Calu3 (cell line): ENCODE data around the gene ASB1. TPM values are rescaled to one million over a fixed set of nuclear protein-coding genes. Genes with fewer than 3 reads are reported as not detected.

ENCODE experiments used
- BruUV-seq: library from RNA; stranded (reverse); fragments of 400-500 nt; replicated peaks from 2 replicates; lab custom pipeline; 2021; lab: Mats Ljungman, UMichigan
- CTCF ChIA-PET: fragments of 300-600 bp; sonication (Branson Sonifier 250); formaldehyde crosslinking; loops from one replicate; lab custom pipeline; 2022; ENCODE audit warnings: antibody characterized with exemption; lab: Charles Lee
- DNase-seq: peaks from one replicate; pipeline ENCODE4 v3.0.0; 2022
- H3K27ac Mint-ChIP-seq: one replicate; pipeline ENCODE4 v1.8.0; 2022; ENCODE audit warnings: mixed read lengths; ENCODE audit not compliant: unreplicated experiment
- H3K27me3 Mint-ChIP-seq: one replicate; pipeline ENCODE4 v1.8.0; 2022; ENCODE audit warnings: mixed read lengths; ENCODE audit not compliant: unreplicated experiment
- H3K36me3 Mint-ChIP-seq: one replicate; pipeline ENCODE4 v1.8.0; 2022; ENCODE audit warnings: mild to moderate bottlenecking, moderate library complexity, mixed read lengths; ENCODE audit not compliant: insufficient read depth, unreplicated experiment
- H3K4me1 Mint-ChIP-seq: one replicate; pipeline ENCODE4 v1.8.0; 2022; ENCODE audit warnings: mild to moderate bottlenecking, low read depth, mixed read lengths; ENCODE audit not compliant: unreplicated experiment
- H3K4me3 Mint-ChIP-seq: one replicate; pipeline ENCODE4 v1.8.0; 2022; ENCODE audit warnings: mild to moderate bottlenecking, low read depth, moderate library complexity, mixed read lengths; ENCODE audit not compliant: unreplicated experiment
- H3K9me3 Mint-ChIP-seq: one replicate; pipeline ENCODE4 v1.8.0; 2022; ENCODE audit warnings: low read depth, mixed read lengths; ENCODE audit not compliant: unreplicated experiment
- intact Hi-C: fragments of 100-400 bp; cut with micrococcal nuclease; formaldehyde crosslinking; loops from one replicate; pipeline ENCODE4 v1.10.0; 2022; ENCODE audit not compliant: unreplicated experiment
- total RNA-seq: library from RNA; stranded (reverse); gene quantifications from 2 replicates; pipeline ENCODE4 v1.2.3, GENCODE V29; 2022
- TF ChIP-seq, protein P1 (sequence below): fragments of 200-600 bp; IDR thresholded peaks from one replicate; pipeline ENCODE4 v1.8.0; 2022; ENCODE audit warnings: antibody characterized with exemption; ENCODE audit not compliant: unreplicated experiment

Gene ASB1
- total RNA-seq, 1 experiment from 2014 or later: 71.6 TPM

DNA sequence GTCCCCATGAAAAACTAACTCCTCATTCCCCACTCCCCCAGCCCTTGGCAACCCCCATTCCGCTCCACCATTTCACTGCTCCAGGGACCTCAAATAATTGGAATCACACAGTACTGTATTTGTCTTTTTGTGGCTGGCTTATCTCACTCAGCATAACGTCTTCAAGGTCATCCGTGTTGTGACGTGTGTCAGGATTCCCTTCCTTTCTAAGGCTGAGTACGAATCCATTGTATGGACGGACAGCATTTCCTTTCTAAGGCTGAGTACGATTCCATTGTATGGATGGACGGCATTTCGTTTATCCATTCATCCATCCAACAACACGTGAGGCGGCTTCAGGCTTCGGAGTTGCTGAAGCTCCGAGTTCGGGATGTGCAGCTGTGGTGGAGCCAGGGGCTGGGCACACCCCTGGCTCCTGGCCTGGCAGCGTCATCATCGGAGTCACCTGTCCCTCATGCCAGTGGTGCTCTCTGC is 1.2 kb upstream of the ASB1 start:
- no peak for DNase-seq
- TF ChIP-seq, protein P1, sequence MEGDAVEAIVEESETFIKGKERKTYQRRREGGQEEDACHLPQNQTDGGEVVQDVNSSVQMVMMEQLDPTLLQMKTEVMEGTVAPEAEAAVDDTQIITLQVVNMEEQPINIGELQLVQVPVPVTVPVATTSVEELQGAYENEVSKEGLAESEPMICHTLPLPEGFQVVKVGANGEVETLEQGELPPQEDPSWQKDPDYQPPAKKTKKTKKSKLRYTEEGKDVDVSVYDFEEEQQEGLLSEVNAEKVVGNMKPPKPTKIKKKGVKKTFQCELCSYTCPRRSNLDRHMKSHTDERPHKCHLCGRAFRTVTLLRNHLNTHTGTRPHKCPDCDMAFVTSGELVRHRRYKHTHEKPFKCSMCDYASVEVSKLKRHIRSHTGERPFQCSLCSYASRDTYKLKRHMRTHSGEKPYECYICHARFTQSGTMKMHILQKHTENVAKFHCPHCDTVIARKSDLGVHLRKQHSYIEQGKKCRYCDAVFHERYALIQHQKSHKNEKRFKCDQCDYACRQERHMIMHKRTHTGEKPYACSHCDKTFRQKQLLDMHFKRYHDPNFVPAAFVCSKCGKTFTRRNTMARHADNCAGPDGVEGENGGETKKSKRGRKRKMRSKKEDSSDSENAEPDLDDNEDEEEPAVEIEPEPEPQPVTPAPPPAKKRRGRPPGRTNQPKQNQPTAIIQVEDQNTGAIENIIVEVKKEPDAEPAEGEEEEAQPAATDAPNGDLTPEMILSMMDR: no peak
- no peaks in the 10 kb centered on the region for H3K27me3 Mint-ChIP-seq
- no peaks in the 10 kb centered on the region for H3K9me3 Mint-ChIP-seq
- H3K27ac Mint-ChIP-seq: no peak overlapping the region
- CTCF ChIA-PET: no interaction called here
- H3K4me3 Mint-ChIP-seq: no peak overlapping the region
- peaks cover 38% of the 10 kb centered on the region for H3K4me1 Mint-ChIP-seq
- no TSS peak for BruUV-seq
- intact Hi-C loops: no loop called here
- peaks cover 50% of the 10 kb centered on the region for H3K36me3 Mint-ChIP-seq

DNA sequence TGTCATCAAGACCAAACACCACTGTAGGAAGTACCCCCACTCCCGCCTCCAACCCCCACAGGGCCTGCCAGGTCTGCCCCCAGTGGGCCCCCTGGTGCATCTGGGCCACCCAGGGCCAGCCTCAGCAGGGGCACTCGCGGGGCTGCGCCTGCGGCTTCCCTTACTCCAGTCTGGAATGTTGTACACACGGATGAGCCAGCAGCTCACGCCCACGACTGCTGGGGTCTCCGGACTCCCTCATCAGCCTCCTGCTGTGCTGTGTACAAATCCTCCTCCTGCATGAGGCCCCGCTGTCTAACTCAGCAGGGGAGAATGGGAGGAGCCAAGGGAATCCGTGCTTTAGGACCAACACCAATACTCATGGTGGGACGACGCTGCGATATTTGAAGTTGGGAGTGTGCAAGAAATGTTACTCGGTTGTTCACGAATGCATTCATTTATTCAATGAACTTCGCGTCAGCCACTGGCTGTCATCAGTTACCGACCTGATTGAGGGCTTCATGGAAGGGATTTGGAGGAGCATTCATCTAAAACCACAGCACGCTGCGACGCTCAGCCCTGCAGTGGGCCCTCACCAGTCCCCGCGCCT is 654 bp upstream of the ASB1 start:
- peak overlapping the region; percentile 83 for H3K27ac Mint-ChIP-seq
- no TSS peak for BruUV-seq
- H3K4me1 Mint-ChIP-seq: peaks cover 38% of the 10 kb centered on the region
- no peaks in the 10 kb centered on the region for H3K9me3 Mint-ChIP-seq
- H3K36me3 Mint-ChIP-seq: peaks cover 53% of the 10 kb centered on the region
- no peak for DNase-seq
- CTCF ChIA-PET: no interaction called here
- intact Hi-C loops: loop anchor here (1.0 kb wide), 1 partner anchor 13 kb away; no protein-coding TSS in a partner anchor
- TF ChIP-seq, protein P1: no peak
- H3K4me3 Mint-ChIP-seq: peak overlapping the region; percentile 78
- no peaks in the 10 kb centered on the region for H3K27me3 Mint-ChIP-seq

DNA sequence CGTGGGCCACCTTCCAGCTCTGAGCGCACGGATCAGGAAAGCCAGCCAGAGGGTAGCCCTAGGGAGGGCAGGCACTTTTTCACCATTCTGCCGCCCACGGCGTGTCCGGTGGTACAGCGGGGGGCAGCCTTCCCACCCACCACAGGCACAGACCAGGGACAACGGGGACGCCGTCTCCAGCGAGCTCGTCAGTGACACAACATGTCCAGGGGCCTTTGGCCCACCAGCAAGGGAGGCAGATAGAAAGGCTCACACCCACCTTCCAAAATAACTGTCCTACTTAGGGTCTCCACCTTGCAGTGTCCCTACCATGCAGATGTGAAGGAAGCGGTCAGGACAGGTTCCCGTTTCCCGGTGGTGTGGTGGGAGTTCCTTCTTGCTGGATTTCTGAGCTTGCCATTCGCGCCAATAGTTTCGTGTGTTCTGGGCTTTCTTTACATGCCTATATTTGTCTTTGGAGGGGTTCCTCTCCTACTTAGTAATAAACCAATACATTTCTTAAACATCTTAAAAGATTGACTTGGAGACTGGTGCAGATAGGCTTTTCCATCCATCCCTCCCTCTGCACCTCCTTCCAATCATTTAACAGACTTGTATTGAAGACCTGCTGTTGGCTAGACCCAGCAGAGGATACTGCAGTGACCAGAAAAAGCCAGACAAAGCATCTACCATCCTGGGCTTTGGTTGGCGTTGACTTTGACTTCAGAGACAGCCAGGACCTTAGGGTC is 872 bp downstream of the ASB1 start:
- Mint-ChIP-seq H3K36me3 (peaks cover 67% of the 10 kb centered on the region), H3K4me1 (peaks cover 40% of the 10 kb centered on the region), H3K4me3 (peak overlapping the region; percentile 78), H3K27ac (peak overlapping the region; percentile 91), H3K27me3 (no peaks in the 10 kb centered on the region), H3K9me3 (no peaks in the 10 kb centered on the region)
- TF ChIP-seq, protein P1: no peak
- DNase-seq: no peak
- TSS peak; percentile 56 for BruUV-seq
- intact Hi-C loops: no loop called here
- CTCF ChIA-PET: interaction anchor here (1.7 to 2.4 kb wide), 2 partner anchors 11 to 48 kb away, joined by 7 to 8 read pairs; no protein-coding TSS in a partner anchor

DNA sequence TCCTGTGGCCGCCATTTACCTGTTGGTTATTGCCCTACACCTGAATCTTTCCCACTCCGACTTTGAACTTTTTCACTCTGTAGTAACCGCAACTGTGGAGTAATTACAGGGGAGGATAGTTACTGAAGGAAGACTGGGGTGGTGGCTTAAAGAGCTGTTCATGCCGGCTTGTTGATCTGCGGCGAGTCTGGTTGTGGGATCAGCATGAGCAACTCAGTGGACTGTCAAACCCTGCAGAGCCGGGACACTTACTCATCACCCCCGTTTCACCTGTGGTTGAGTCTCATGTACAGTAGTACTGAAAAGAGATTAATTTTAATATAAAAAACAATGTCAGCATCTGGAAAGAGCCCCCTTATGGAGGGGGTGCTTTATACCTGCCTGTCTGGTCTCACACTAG is 2.1 kb downstream of the ASB1 start:
- DNase-seq: peak; percentile 33
- BruUV-seq: no TSS peak
- TF ChIP-seq, protein P1: no peak

More for the DNA sequence above, 2.1 kb downstream of the ASB1 start:
- Mint-ChIP-seq H3K9me3 (no peaks in the 10 kb centered on the region), H3K36me3 (peaks cover 78% of the 10 kb centered on the region), H3K4me1 (peaks cover 49% of the 10 kb centered on the region), H3K4me3 (peak overlapping the region; percentile 78), H3K27me3 (no peaks in the 10 kb centered on the region), H3K27ac (peak overlapping the region; percentile 91)
- intact Hi-C loops: no loop called here
- CTCF ChIA-PET: interaction anchor here (2.4 kb wide), 1 partner anchor 10 kb away, joined by 8 read pairs; no protein-coding TSS in a partner anchor
